Keratinocyte (primary cell): ENCODE data around the gene NDUFA13.
A peak's percentile ranks its signal among the peaks of the same experiment; 100 is the strongest.

Experiments
- EZH2 ChIP-seq: IDR thresholded peaks from one replicate; pipeline ENCODE4 v1.6.1; 2012; ENCODE audit warnings: inconsistent platforms, mild to moderate bottlenecking, low read length, moderate library complexity
- TF ChIP-seq, protein P1 (sequence below), 3 experiments: IDR thresholded peaks in 1 of 3; conservative IDR thresholded peaks in 1 of 3; optimal IDR thresholded peaks in 1 of 3; 2 replicates in 2 of 3; 3 replicates in 1 of 3; pipeline versions ENCODE3 to v1.5.1; 2011; ENCODE audit warnings: low read length in 3 of 3, mild to moderate bottlenecking in 3 of 3, moderate library complexity in 2 of 3, control low read depth in 1 of 3, inconsistent platforms in 1 of 3; ENCODE audit not compliant: insufficient read depth in 2 of 3; ENCODE audit errors: extremely low read depth in 1 of 3

DNA sequence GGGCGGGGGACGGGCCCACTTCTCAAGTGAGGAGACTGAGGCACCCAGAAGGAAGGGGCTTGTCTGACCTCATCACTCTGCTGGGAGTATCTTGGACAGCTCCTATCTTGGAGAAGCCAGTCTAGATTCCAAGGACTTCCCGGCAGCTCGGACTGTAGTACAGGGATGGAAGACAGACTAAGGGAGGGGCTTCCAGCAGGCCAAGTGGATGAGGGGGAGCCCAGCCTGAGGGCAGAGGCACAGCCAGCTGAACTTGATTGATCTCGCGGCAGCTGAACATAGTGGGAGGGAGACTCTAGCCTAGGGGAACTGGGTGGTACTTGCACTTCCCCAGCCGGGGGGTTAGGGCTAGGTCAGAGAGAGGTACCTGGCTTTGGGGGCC lies 22.8 kb downstream of the NDUFA13 start:
- TF ChIP-seq EZH2: peak; percentile 13
- TF ChIP-seq, protein P1, sequence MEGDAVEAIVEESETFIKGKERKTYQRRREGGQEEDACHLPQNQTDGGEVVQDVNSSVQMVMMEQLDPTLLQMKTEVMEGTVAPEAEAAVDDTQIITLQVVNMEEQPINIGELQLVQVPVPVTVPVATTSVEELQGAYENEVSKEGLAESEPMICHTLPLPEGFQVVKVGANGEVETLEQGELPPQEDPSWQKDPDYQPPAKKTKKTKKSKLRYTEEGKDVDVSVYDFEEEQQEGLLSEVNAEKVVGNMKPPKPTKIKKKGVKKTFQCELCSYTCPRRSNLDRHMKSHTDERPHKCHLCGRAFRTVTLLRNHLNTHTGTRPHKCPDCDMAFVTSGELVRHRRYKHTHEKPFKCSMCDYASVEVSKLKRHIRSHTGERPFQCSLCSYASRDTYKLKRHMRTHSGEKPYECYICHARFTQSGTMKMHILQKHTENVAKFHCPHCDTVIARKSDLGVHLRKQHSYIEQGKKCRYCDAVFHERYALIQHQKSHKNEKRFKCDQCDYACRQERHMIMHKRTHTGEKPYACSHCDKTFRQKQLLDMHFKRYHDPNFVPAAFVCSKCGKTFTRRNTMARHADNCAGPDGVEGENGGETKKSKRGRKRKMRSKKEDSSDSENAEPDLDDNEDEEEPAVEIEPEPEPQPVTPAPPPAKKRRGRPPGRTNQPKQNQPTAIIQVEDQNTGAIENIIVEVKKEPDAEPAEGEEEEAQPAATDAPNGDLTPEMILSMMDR (optimal IDR thresholded peaks at IDR 0.05 in 1 of 3, IDR thresholded peaks at IDR 0.05 in 1 of 3, conservative IDR thresholded peaks at IDR 0.05 in 1 of 3; ENCODE audit: extremely low read depth in 1 of 3, insufficient read depth in 2 of 3, low read length in 3 of 3): no peak
